GM23338 (cell line): Measurements from ENCODE around the gene USH1G. TPM values are rescaled to one million over a fixed set of nuclear protein-coding genes. Genes with fewer than 3 reads are reported as not detected.

Experiments used
- ATAC-seq: fragments of 200-7000 bp; cut with Tn5 transposase; 3 replicates; pipeline ENCODE4 v1.9.1; 2020
- DNase-seq: peaks from one replicate; pipeline ENCODE4 v3.0.0-alpha.2; 2015; ENCODE audit warnings: low spot score
- H2AFZ ChIP-seq: fragments of 200-600 bp; sonication (generic); 2 replicates; pipeline ENCODE4 v1.8.0; 2016; ENCODE audit warnings: antibody characterized with exemption, mild to moderate bottlenecking, moderate library complexity
- H3F3A ChIP-seq: fragments of 200-600 bp; sonication (generic); replicated peaks from 2 replicates; pipeline ENCODE4 v1.8.0; 2017; ENCODE audit warnings: antibody characterized with exemption, mixed run types, low read depth
- H3K27ac ChIP-seq: fragments of 200-600 bp; sonication (generic); 2 replicates; pipeline ENCODE4 v1.6.1; 2016; ENCODE audit warnings: low read depth
- H3K27me3 ChIP-seq: fragments of 200-600 bp; sonication (generic); 2 replicates; pipeline ENCODE4 v1.8.0; 2016; ENCODE audit warnings: mild to moderate bottlenecking, mixed run types, moderate library complexity; ENCODE audit not compliant: insufficient read depth
- H3K36me3 ChIP-seq: fragments of 200-600 bp; sonication (generic); 2 replicates; pipeline ENCODE4 v1.8.0; 2016; ENCODE audit warnings: mild to moderate bottlenecking; ENCODE audit not compliant: insufficient read depth
- H3K4me1 ChIP-seq: fragments of 200-600 bp; sonication (generic); 2 replicates; pipeline ENCODE4 v1.8.0; 2016; ENCODE audit warnings: mild to moderate bottlenecking, moderate library complexity; ENCODE audit not compliant: insufficient read depth
- H3K4me2 ChIP-seq: fragments of 200-600 bp; sonication (generic); 2 replicates; pipeline ENCODE4 v1.7.1; 2017; ENCODE audit warnings: mixed run types
- H3K4me3 ChIP-seq: fragments of 200-600 bp; sonication (generic); 2 replicates; pipeline ENCODE4 v1.6.1; 2016; ENCODE audit warnings: mixed run types
- H3K79me2 ChIP-seq: fragments of 200-600 bp; sonication (generic); replicated peaks from 2 replicates; pipeline ENCODE4 v1.8.0; 2017; ENCODE audit warnings: mild to moderate bottlenecking; ENCODE audit not compliant: insufficient read depth
- H3K9me2 ChIP-seq: fragments of 200-600 bp; sonication (generic); 2 replicates; pipeline ENCODE4 v1.8.0; 2017; ENCODE audit not compliant: insufficient read depth
- H4K20me1 ChIP-seq: fragments of 200-600 bp; sonication (generic); replicated peaks from 2 replicates; pipeline ENCODE4 v1.8.0; 2017; ENCODE audit warnings: mild to moderate bottlenecking; ENCODE audit not compliant: insufficient read depth
- H3K27ac Mint-ChIP-seq: 2 replicates; pipeline ENCODE4 v1.8.0; 2020; ENCODE audit warnings: inconsistent platforms, mild to moderate bottlenecking, moderate library complexity, mixed read lengths
- H3K27me3 Mint-ChIP-seq: 3 replicates; pipeline ENCODE4 v1.8.0; 2022; ENCODE audit warnings: low read depth, mild to moderate bottlenecking, moderate library complexity, mixed read lengths, inconsistent platforms; ENCODE audit not compliant: insufficient read depth, poor library complexity
- H3K36me3 Mint-ChIP-seq: 3 replicates; pipeline ENCODE4 v1.8.0; 2021; ENCODE audit warnings: low read depth, mild to moderate bottlenecking, inconsistent platforms, moderate library complexity, mixed read lengths
- H3K4me1 Mint-ChIP-seq: 3 replicates; pipeline ENCODE4 v1.8.0; 2020; ENCODE audit warnings: mild to moderate bottlenecking, inconsistent platforms, mixed read lengths
- H3K4me3 Mint-ChIP-seq: 3 replicates; pipeline ENCODE4 v1.8.0; 2021; ENCODE audit warnings: moderate library complexity, mild to moderate bottlenecking, inconsistent platforms, mixed read lengths
- H3K9me3 Mint-ChIP-seq: 3 replicates; pipeline ENCODE4 v1.8.0; 2020; ENCODE audit warnings: moderate library complexity, mild to moderate bottlenecking, inconsistent platforms, mixed read lengths
- CTCF ChIP-seq, 2 experiments: fragments of 200-600 bp in 1 of 2; sonication (generic) in 1 of 2; conservative IDR thresholded peaks; 2 replicates each; pipeline versions ENCODE4 v1.5.1 to v1.6.1; 2016 to 2017; ENCODE audit warnings: antibody characterized with exemption in 2 of 2, low read depth in 2 of 2, mild to moderate bottlenecking in 2 of 2, moderate library complexity in 1 of 2
- ETS1 ChIP-seq: IDR thresholded peaks from 2 replicates; pipeline ENCODE4 v1.6.1; 2016; ENCODE audit warnings: antibody characterized with exemption
- EZH2 ChIP-seq: fragments of 200-600 bp; sonication (generic); IDR thresholded peaks from one replicate; pipeline ENCODE4 v1.8.0; 2017; ENCODE audit warnings: antibody characterized with exemption, mild to moderate bottlenecking, low read depth; ENCODE audit not compliant: unreplicated experiment
- EZH2phosphoT487 ChIP-seq: fragments of 200-600 bp; sonication (generic); IDR thresholded peaks from one replicate; pipeline ENCODE4 v1.8.1; 2018; ENCODE audit warnings: antibody characterized with exemption; ENCODE audit not compliant: unreplicated experiment
- NANOG ChIP-seq: IDR thresholded peaks from 2 replicates; pipeline ENCODE4 v1.6.1; 2016; ENCODE audit warnings: antibody characterized with exemption, borderline replicate concordance
- POLR2AphosphoS5 ChIP-seq: IDR thresholded peaks from 2 replicates; pipeline ENCODE4 v1.6.1; 2016; ENCODE audit warnings: antibody characterized with exemption, low read depth
- REST ChIP-seq: IDR thresholded peaks from one replicate; pipeline ENCODE4 v1.6.1; 2018; ENCODE audit warnings: antibody characterized with exemption; ENCODE audit not compliant: unreplicated experiment
- ZNF331 ChIP-seq: fragments of 250-450 bp; sonication (Bioruptor Pico); IDR thresholded peaks from 2 replicates; pipeline ENCODE4 v1.5.0; 2020; ENCODE audit warnings: low read depth, mild to moderate bottlenecking, moderate library complexity
- polyA plus RNA-seq: library from polyadenylated mRNA; unstranded; fragments of >200 nt; fragmentation: Nextera tagmentation; extraction: Ambion mirVana; gene quantifications from 2 replicates; pipeline ENCODE4 v1.2.1, GENCODE V29; 2016
- total RNA-seq: library from RNA; depleted of rRNA; stranded (reverse); fragments of >200 nt; shearing (Covaris generic); gene quantifications from 2 replicates; pipeline ENCODE4 v1.2.3, GENCODE V29; 2014

The USH1G gene
- total and polyA plus RNA-seq, 2 experiments from 2014 or later: 0.34 to 1.7 TPM

GRCh38 chr17:74971069-74971841 is 48.2 kb upstream of the USH1G start:
- no peaks in the 10 kb centered on the region for H3K79me2 ChIP-seq
- no peaks in the 10 kb centered on the region for H4K20me1 ChIP-seq
- H3K4me1 ChIP-seq: peaks cover 8% of the 10 kb centered on the region; the same call in 1 of the 2 replicates
- H3K9me2 ChIP-seq: no peaks in the 10 kb centered on the region
- Mint-ChIP-seq H3K27me3 (peaks cover 53% of the 10 kb centered on the region), H3K36me3 (no peaks in the 10 kb centered on the region; the same call in 2 of the 3 replicates), H3K4me3 (peak overlapping the region; percentile 73), H3K27ac (no peak overlapping the region), H3K9me3 (no peaks in the 10 kb centered on the region), H3K4me1 (peaks cover 11% of the 10 kb centered on the region)
- TF ChIP-seq ZNF331 (CRISPR knock-in tag) (no peak), ETS1 (no peak), EZH2phosphoT487 (no peak), EZH2 (no peak), POLR2AphosphoS5 (no peak), CTCF (conservative IDR thresholded peaks at IDR 0.05; ENCODE audit: low read depth in 2 of 2) (no peak), NANOG (no peak)
- H3K27me3 ChIP-seq: peaks cover 53% of the 10 kb centered on the region
- 0 out of 2 replicates have a peak overlapping the region, but pooled peaks have one; percentile 66 for H2AFZ ChIP-seq
- H3F3A ChIP-seq: no peaks in the 10 kb centered on the region
- DNase-seq: no peak
- peak overlapping the region; percentile 75 for H3K4me3 ChIP-seq
- no peak for ATAC-seq
- H3K4me2 ChIP-seq: peak overlapping the region; percentile 90
- no peak overlapping the region for H3K27ac ChIP-seq
- no peaks in the 10 kb centered on the region for H3K36me3 ChIP-seq

GRCh38 chr17:74970395-74970794 is 47.3 kb upstream of the USH1G start:
- H3K79me2 ChIP-seq: no peaks in the 10 kb centered on the region
- H3K27ac ChIP-seq: no peak overlapping the region
- H3K4me3 Mint-ChIP-seq: no peak overlapping the region
- peaks cover 52% of the 10 kb centered on the region for H3K27me3 Mint-ChIP-seq
- DNase-seq: no peak
- no peaks in the 10 kb centered on the region; the same call in 2 of the 3 replicates for H3K9me3 Mint-ChIP-seq
- no peaks in the 10 kb centered on the region for H3K9me2 ChIP-seq
- no peaks in the 10 kb centered on the region; the same call in 2 of the 3 replicates for H3K36me3 Mint-ChIP-seq
- H3K27ac Mint-ChIP-seq: no peak overlapping the region
- no peaks in the 10 kb centered on the region for H3K36me3 ChIP-seq
- H4K20me1 ChIP-seq: no peaks in the 10 kb centered on the region
- H2AFZ ChIP-seq: no peak overlapping the region
- H3F3A ChIP-seq: no peaks in the 10 kb centered on the region
- peaks cover 11% of the 10 kb centered on the region for H3K4me1 Mint-ChIP-seq
- H3K4me2 ChIP-seq: no peak overlapping the region
- no peak overlapping the region for H3K4me3 ChIP-seq
- no peak for ATAC-seq
- H3K4me1 ChIP-seq: peaks cover 8% of the 10 kb centered on the region; the same call in 1 of the 2 replicates
- H3K27me3 ChIP-seq: peaks cover 45% of the 10 kb centered on the region
- no peak for TF ChIP-seq REST
- no peak for TF ChIP-seq CTCF (conservative IDR thresholded peaks at IDR 0.05; ENCODE audit: low read depth in 2 of 2)
